Fibroblast of the conjunctiva (primary cell): ENCODE measurements around the gene PTS.

ENCODE experiments used
- DNase-seq: peaks from one replicate; pipeline ENCODE4 v3.0.0-alpha.2; 2010; ENCODE audit warnings: low read depth

The PTS gene

GRCh38 chr11:112265659-112266409 lies 39.6 kb downstream of the PTS start:
- DNase-seq, result no peak

GRCh38 chr11:112266410-112266778 lies 40.2 kb downstream of the PTS start:
- DNase-seq, result no peak

GRCh38 chr11:112267188-112267591 lies 41.0 kb downstream of the PTS start:
- DNase-seq, result no peak

- DNase-seq, result no peak
Measured at GRCh38 chr11:112268406-112268805, 42.2 kb downstream of the PTS start.

GRCh38 chr11:112269139-112269538 lies 42.9 kb downstream of the PTS start:
- no peak for DNase-seq

- no peak for DNase-seq
Measured at GRCh38 chr11:112270551-112271180, 44.4 kb downstream of the PTS start.

- no peak for DNase-seq
Measured at GRCh38 chr11:112271242-112271641, 45.0 kb downstream of the PTS start.

GRCh38 chr11:112273066-112273465 lies 46.8 kb downstream of the PTS start:
- DNase-seq, result no peak

- DNase-seq, result no peak
Measured at GRCh38 chr11:112274007-112274783, 48.0 kb downstream of the PTS start.

- DNase-seq, result no peak
Measured at GRCh38 chr11:112277029-112277428, 50.8 kb downstream of the PTS start.

- no peak for DNase-seq
Measured at GRCh38 chr11:112277941-112278340, 51.7 kb downstream of the PTS start.

- DNase-seq, result no peak
Measured at GRCh38 chr11:112278803-112279202, 52.6 kb downstream of the PTS start.

GRCh38 chr11:112279901-112280267 lies 53.7 kb downstream of the PTS start:
- DNase-seq, result peak; percentile 32

GRCh38 chr11:112280268-112281126 lies 54.3 kb downstream of the PTS start:
- DNase-seq, result peak; percentile 80

- no peak for DNase-seq
Measured at GRCh38 chr11:112281726-112282125, 55.5 kb downstream of the PTS start.
